HG03565 (cell line): ENCODE measurements around the gene PPP1CA.

Source experiments
- ATAC-seq: cut with Tn5 transposase; IDR thresholded peaks from one replicate; pipeline ENCODE4 v1.9.1; 2021; ENCODE audit warnings: mild to moderate bottlenecking, moderate library complexity; ENCODE audit not compliant: unreplicated experiment

Gene PPP1CA

DNA sequence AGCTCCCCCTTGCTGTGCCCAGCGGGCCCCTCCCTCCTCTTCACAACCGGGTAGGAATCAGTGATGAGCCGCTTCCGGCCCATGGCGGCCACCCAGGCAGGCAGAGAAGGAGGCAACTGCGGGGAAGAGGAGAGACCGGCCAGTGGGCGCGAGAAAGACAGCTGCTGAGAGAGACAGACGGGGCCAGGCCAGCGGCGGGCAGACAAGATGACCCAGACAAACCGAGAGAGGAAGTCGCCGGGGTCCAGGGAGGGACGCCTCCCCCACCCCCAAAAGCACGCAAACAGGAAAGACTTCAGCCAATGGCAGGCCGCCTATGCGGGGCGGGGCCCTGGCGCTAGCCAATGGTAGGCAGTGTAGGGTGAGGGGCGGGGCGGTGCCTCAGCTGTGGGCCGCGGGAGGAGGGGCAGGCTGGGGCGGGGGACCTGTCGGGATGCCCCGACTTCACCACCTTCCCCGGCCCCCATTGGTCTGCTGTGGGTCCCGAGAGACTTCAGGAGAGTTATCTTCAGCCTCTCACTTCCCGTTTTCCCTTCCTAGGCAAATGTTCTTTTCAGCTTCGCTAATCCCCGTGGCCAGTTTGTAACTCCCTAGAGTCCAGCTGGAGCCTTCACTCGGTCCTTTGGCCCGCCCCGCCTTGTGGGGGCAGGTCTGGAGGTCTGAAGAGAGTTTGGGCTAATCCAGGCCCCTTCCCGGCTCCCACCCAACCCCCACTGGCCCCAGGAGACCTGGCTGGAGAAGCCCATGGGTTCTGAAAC is 48.2 kb downstream of the PPP1CA start, which contains the start of gene POLD4:
TSS of gene POLD4 (minus strand) at position 230 of the 758 bp plus-strand sequence. CDS start at position 83, 147 bp downstream.
- ATAC-seq: peak; percentile 53

DNA sequence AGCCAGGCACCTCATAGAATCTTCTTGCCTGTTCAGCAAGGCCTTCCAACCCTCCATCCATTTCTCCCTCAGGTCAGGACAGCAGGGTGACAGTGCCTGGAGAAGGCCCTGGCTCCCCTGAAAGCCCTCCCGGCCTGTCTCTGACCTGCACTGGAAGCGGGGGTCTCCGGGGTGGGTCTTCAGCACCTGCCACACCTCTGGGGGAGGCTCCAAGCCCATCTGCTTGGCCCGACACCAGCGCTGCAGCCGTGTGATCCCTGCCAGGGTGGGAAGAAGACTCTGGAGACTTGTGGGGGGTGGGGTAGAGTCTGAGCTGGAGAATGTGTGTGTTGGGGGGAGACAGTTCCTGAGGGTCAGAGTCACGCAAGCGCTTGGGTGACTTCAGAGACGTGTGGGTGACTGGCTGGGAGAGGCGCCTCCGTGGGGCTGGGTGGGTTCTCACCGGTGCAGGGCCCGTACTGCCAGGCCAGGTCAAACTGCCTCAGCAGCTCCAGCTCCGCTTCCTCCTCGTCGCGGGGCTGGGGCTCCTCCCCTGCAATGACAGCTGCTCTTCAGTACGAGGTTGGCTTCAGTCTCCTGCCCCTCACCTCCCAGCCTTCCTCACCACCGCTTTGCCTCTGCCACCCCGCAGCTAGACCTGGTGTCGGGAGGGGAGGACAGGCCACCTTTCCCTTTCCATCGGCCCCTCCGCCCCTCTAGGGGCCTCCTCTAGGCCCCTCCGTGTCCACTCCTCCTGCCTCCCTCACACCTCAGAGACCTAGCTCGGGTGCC is 48.9 kb downstream of the PPP1CA start:
- ATAC-seq: peak; percentile 7

DNA sequence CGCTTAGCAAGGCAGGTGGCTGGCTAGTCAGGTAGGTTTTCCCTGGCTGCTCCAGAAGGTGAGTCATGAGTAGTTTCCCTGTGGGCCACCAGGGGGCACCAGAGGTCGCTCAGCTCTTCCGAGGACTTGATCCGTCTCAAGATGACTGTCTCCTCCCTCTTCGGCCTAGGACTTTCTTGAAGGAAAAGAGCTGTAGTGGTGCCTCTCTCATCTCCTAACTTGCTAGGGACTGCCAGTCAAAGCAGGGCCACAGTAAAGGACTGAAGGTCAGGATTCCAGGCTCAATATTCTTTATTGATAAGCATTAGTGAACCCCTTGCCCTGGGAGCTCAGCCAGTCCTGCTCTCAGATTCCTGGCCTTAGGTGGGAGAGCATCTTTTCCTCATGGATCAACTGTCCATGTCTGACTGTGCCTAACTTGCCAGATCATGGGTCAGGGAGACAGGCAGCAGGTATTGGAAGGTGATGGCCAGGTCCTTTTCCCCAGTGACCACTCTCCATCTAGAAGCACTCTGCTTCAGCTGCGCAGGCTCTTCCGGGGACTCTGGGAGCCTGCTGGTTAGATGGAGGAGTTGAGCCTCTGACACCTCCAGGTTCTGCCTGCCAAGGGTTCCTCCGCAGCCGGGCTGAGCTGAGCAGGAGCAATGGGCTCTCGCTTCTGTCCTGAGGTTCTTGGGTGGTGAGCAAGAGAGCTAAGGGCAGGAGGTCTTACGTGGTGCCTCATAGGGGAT is 50.2 kb downstream of the PPP1CA start:
- ATAC-seq: no peak

DNA sequence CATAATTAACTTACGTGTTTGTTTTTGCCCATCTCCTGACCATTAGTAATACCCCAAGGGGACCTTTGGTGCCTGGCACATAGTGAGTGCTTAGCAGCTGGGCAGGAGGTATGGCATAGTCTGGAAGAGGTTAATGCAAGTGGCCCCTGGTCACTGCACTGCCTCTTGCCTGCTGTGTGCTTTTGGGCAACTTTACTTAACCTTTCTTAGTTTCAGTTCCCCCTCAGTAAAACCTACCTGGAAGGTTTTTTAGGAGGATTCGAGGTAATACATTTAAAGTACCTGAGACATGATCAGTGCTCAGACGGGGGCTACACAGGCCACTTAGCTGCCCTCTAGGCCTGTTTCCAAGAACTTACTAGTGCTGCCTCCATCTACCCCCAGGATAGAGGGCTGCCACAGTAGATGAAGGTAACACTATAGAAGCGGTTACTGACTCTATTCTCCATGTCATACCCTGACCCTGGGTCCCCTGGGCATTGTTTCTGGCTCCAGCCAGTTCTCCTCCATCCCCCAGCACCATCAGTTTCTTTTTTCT is 51.7 kb downstream of the PPP1CA start:
- no peak for ATAC-seq

DNA sequence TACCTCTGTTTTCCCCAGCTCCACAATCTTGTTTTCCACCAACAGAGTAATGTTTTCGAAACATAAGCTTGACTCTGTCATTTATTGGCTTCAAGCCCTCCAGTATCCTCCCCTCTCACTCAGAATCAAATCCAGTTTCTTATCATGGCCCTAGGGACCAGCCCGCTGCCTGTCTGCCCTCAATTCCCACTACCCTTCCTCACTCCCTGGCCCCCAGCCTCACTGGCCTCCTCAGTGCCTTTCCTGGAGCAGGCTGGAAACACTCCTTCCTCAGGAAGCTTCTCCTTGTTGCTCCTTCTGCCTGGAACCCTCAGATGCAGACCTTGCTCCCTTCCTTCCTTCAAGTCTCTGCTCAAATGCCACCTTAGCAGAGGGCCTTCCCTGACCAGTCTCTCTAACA is 52.2 kb downstream of the PPP1CA start:
- no peak for ATAC-seq

DNA sequence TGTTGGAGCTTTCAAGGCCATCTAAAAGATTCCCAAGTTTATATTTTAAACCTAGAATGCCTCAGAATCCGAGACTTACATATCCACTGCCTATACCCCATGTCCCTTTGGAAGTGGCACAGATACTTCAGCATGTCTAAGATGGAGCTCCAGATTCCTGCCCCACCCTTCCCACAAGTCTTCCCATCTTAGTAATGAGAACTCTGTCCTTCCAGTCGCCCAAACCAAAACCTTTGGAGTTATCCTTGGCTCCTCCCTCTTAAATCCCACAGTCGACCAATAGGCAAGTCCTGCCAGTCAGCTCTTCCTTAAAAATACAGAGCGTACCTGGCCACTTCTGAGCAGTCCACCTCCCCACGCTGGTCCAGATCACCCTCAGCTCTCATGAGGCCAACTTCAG is 52.6 kb downstream of the PPP1CA start:
- ATAC-seq: no peak
